ENCODE measurements around the gene ACOXL. TPM values are rescaled to one million over a fixed set of nuclear protein-coding genes. Genes with fewer than 3 reads are reported as not detected.
A peak's percentile ranks its signal among the peaks of the same experiment; 100 is the strongest.

ACOXL gene
- total RNA-seq, 1 donor from 2014 or later: not detected

GRCh38 chr2:111031546-111032478 is 299.4 kb downstream of the ACOXL start:
- Histone ChIP-seq H3K4me1 (ENCODE audit: control insufficient read depth in 3 of 3, insufficient read depth in 3 of 3, low read length in 3 of 3) (peaks cover 0 to 13% (median 3%) of the 10 kb centered on the region in 3 donors), H3K9me3 (ENCODE audit: control insufficient read depth in 3 of 3, low read length in 3 of 3) (no peaks in the 10 kb centered on the region), H3K27me3 (ENCODE audit: control insufficient read depth in 3 of 3, insufficient read depth in 3 of 3, low read length in 3 of 3) (peaks cover 0 to 4% (median 0%) of the 10 kb centered on the region in 3 donors), H3K9ac (ENCODE audit: low read depth in 1 of 3, low read length in 3 of 3) (peak overlapping the region in 1 of 3 donors; percentile 23), H3K27ac (ENCODE audit: low read depth, low read length) (no peak overlapping the region), H3K4me3 (ENCODE audit: low read length in 3 of 3) (no peak overlapping the region), H3K36me3 (ENCODE audit: control insufficient read depth in 3 of 3, insufficient read depth in 3 of 3, low read length in 3 of 3) (no peaks in the 10 kb centered on the region)

- Histone ChIP-seq H3K9me3 (ENCODE audit: control insufficient read depth in 3 of 3, low read length in 3 of 3) (no peaks in the 10 kb centered on the region), H3K4me1 (ENCODE audit: control insufficient read depth in 3 of 3, insufficient read depth in 3 of 3, low read length in 3 of 3) (peaks cover 0 to 13% (median 3%) of the 10 kb centered on the region in 3 donors), H3K9ac (ENCODE audit: low read depth in 1 of 3, low read length in 3 of 3) (no peak overlapping the region), H3K4me3 (ENCODE audit: low read length in 3 of 3) (no peak overlapping the region), H3K27me3 (ENCODE audit: control insufficient read depth in 3 of 3, insufficient read depth in 3 of 3, low read length in 3 of 3) (peaks cover 0 to 4% (median 0%) of the 10 kb centered on the region in 3 donors), H3K36me3 (ENCODE audit: control insufficient read depth in 3 of 3, insufficient read depth in 3 of 3, low read length in 3 of 3) (no peaks in the 10 kb centered on the region), H3K27ac (ENCODE audit: low read depth, low read length) (no peak overlapping the region)
These were observed 300.5 kb downstream of the ACOXL start for GRCh38 chr2:111032721-111033429.

- no peaks in the 10 kb centered on the region for H3K9me3 ChIP-seq (ENCODE audit: control insufficient read depth in 3 of 3, low read length in 3 of 3)
- no peak overlapping the region for H3K27ac ChIP-seq (ENCODE audit: low read depth, low read length)
- no peak overlapping the region for H3K9ac ChIP-seq (ENCODE audit: low read depth in 1 of 3, low read length in 3 of 3)
- H3K27me3 ChIP-seq (ENCODE audit: control insufficient read depth in 3 of 3, insufficient read depth in 3 of 3, low read length in 3 of 3): peaks cover 0 to 4% (median 0%) of the 10 kb centered on the region in 3 donors
- peaks cover 0 to 13% (median 3%) of the 10 kb centered on the region in 3 donors for H3K4me1 ChIP-seq (ENCODE audit: control insufficient read depth in 3 of 3, insufficient read depth in 3 of 3, low read length in 3 of 3)
- no peak overlapping the region for H3K4me3 ChIP-seq (ENCODE audit: low read length in 3 of 3)
- H3K36me3 ChIP-seq (ENCODE audit: control insufficient read depth in 3 of 3, insufficient read depth in 3 of 3, low read length in 3 of 3): no peaks in the 10 kb centered on the region
These were observed 301.8 kb downstream of the ACOXL start for GRCh38 chr2:111034146-111034545.

- Histone ChIP-seq H3K27me3 (ENCODE audit: control insufficient read depth in 3 of 3, insufficient read depth in 3 of 3, low read length in 3 of 3) (peaks cover 0 to 4% (median 0%) of the 10 kb centered on the region in 3 donors), H3K4me1 (ENCODE audit: control insufficient read depth in 3 of 3, insufficient read depth in 3 of 3, low read length in 3 of 3) (peaks cover 0 to 11% (median 3%) of the 10 kb centered on the region in 3 donors), H3K9me3 (ENCODE audit: control insufficient read depth in 3 of 3, low read length in 3 of 3) (no peaks in the 10 kb centered on the region), H3K4me3 (ENCODE audit: low read length in 3 of 3) (no peak overlapping the region), H3K27ac (ENCODE audit: low read depth, low read length) (no peak overlapping the region), H3K36me3 (ENCODE audit: control insufficient read depth in 3 of 3, insufficient read depth in 3 of 3, low read length in 3 of 3) (no peaks in the 10 kb centered on the region), H3K9ac (ENCODE audit: low read depth in 1 of 3, low read length in 3 of 3) (no peak overlapping the region)
These were observed 302.2 kb downstream of the ACOXL start for GRCh38 chr2:111034606-111035005.

DNA sequence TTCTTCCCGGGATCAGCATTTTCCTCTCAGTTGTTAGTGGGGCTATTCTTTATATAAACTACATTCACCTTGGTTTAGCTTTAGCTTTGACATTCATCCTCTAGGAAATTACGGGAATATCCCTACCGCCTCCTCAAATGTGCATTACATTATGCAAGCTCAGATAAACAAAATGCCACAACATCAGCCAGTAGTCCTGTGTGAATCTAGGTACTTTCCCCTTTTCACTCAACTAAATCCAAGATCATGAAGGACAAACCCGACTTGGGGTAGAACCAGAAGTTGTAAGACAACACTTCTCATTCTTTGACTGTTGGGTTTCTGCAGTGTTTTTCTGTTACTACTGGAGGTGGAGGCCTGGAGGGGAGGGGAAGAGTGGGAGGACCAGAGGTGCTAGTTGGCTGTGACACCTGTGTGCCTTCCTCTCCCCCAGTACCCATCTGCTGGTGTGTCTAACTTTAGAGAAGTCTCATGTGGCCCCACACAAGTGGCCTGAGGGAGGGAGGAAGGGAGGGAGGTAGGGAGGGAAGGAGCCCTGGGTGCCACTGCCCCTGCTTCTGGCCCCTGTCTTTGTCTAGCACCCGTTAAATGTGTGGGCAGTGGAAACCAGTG is 303.6 kb downstream of the ACOXL start:
- Histone ChIP-seq H3K9ac (ENCODE audit: low read depth in 1 of 3, low read length in 3 of 3) (no peak overlapping the region), H3K27ac (ENCODE audit: low read depth, low read length) (no peak overlapping the region), H3K4me1 (ENCODE audit: control insufficient read depth in 3 of 3, insufficient read depth in 3 of 3, low read length in 3 of 3) (peaks cover 0 to 8% (median 3%) of the 10 kb centered on the region in 3 donors)

DNA sequence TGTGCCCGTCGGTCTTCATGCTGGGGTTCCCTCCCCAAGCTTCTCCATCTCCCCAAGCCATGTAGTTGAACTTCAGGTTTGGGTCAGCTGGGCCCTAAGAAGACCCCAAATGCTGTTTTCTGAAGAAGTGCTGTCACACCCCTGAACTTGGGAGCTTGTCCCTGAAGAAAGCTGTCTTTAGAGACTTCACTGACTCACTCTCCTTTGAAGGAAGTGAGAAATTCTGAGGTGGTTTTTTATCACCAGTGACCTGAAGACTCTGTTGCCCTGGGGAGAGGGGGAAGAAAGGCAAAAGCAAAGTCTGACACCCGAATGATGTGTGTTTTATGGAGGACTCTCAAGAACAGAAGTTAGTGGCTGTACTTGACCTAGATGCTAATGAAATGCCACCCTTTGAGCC is 304.8 kb downstream of the ACOXL start:
- no peaks in the 10 kb centered on the region for H3K36me3 ChIP-seq (ENCODE audit: control insufficient read depth in 3 of 3, insufficient read depth in 3 of 3, low read length in 3 of 3)
- no peak overlapping the region for H3K9ac ChIP-seq (ENCODE audit: low read depth in 1 of 3, low read length in 3 of 3)
- no peak overlapping the region for H3K4me3 ChIP-seq (ENCODE audit: low read length in 3 of 3)
- H3K4me1 ChIP-seq (ENCODE audit: control insufficient read depth in 3 of 3, insufficient read depth in 3 of 3, low read length in 3 of 3): peaks cover 0 to under 1% (median 0%) of the 10 kb centered on the region in 3 donors
- no peaks in the 10 kb centered on the region for H3K9me3 ChIP-seq (ENCODE audit: control insufficient read depth in 3 of 3, low read length in 3 of 3)
- no peak overlapping the region for H3K27ac ChIP-seq (ENCODE audit: low read depth, low read length)
- peaks cover 0 to 11% (median 0%) of the 10 kb centered on the region in 3 donors for H3K27me3 ChIP-seq (ENCODE audit: control insufficient read depth in 3 of 3, insufficient read depth in 3 of 3, low read length in 3 of 3)

More for the DNA sequence above, 303.6 kb downstream of the ACOXL start:
- Histone ChIP-seq H3K27me3 (ENCODE audit: control insufficient read depth in 3 of 3, insufficient read depth in 3 of 3, low read length in 3 of 3) (peaks cover 0 to 4% (median 0%) of the 10 kb centered on the region in 3 donors), H3K9me3 (ENCODE audit: control insufficient read depth in 3 of 3, low read length in 3 of 3) (no peaks in the 10 kb centered on the region), H3K36me3 (ENCODE audit: control insufficient read depth in 3 of 3, insufficient read depth in 3 of 3, low read length in 3 of 3) (no peaks in the 10 kb centered on the region), H3K4me3 (ENCODE audit: low read length in 3 of 3) (no peak overlapping the region)

DNA sequence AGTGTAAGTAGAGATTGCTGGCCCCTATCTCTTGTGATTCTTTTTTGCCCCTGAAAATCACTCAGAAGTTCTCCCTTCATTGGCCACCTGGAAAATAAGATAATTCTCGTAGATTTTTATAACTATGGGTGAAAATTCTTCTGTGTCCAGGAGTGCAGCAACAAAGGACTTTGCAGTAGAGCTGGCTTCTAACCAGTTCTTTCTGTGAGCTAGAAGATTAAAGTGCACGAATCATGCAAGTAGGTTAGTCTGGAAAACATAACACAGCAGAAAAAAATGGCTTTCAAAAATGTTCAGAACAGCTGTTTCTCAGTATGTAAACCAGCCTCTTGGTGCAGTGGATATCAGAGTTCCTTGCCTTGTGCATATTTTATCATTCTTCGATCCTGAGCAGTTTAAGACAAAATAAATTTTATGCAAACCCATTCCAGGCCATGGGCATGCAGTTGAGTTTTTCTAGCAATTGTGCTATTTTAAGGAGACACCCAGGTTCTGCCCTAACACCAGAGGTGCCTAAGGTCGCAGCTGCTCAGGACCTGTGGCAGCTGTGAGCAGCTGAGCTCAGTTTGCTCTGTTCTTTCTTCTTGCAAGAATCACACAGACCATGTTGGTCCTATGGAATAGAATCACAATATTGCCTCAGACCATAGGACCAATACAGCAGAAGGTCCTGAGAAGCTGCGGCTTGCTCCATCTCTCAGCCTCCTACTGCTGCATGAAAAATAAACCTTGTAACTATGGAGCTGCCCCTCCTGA is 307.4 kb downstream of the ACOXL start:
- Histone ChIP-seq H3K27ac (ENCODE audit: low read depth, low read length) (no peak overlapping the region), H3K4me1 (ENCODE audit: control insufficient read depth in 3 of 3, insufficient read depth in 3 of 3, low read length in 3 of 3) (no peaks in the 10 kb centered on the region), H3K4me3 (ENCODE audit: low read length in 3 of 3) (no peak overlapping the region)

DNA sequence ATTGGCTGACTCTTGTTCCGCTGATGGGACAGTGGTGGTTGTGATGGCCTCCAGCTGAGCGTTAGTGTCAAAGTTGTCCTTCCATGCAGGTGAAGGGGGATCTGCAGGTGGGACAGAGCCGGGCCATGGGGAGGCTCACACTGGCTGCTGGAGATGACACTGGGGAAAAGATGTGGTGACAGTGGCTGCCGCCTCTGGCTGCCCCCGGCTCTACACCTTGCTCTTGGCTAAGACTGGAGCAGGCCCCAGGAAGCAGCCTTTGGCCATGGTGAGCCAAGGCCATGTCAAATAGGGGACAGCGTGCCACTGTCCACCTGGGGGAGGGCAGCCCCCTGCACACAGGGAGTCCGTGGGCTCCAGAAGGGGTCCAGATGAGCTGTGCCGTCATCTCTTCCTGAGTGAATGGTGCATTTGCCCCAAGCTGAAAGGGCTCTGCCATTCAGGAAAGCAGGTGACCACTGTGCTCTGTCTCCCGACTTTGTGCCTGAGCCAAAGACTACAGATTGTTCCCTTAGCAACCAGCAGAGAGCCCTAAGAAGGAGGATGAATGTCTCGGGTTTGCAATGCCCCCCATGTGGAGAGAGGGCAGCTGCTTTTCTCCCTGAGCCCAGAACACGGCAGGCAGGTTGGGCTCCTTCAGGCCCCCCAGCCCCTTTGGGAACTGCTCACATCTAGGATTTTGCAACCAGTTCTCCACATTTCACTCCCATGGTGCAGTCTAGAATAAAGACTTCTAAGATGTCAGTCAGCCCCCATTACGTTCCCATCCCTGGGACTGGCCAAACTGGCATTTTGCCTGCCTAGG is 309.2 kb downstream of the ACOXL start:
- Histone ChIP-seq H3K9me3 (ENCODE audit: control insufficient read depth in 3 of 3, low read length in 3 of 3) (no peaks in the 10 kb centered on the region), H3K4me1 (ENCODE audit: control insufficient read depth in 3 of 3, insufficient read depth in 3 of 3, low read length in 3 of 3) (no peaks in the 10 kb centered on the region), H3K9ac (ENCODE audit: low read depth in 1 of 3, low read length in 3 of 3) (no peak overlapping the region), H3K36me3 (ENCODE audit: control insufficient read depth in 3 of 3, insufficient read depth in 3 of 3, low read length in 3 of 3) (no peaks in the 10 kb centered on the region), H3K4me3 (ENCODE audit: low read length in 3 of 3) (no peak overlapping the region), H3K27ac (ENCODE audit: low read depth, low read length) (no peak overlapping the region), H3K27me3 (ENCODE audit: control insufficient read depth in 3 of 3, insufficient read depth in 3 of 3, low read length in 3 of 3) (peaks cover 0 to 8% (median 0%) of the 10 kb centered on the region in 3 donors)

More for the DNA sequence above, 307.4 kb downstream of the ACOXL start:
- no peaks in the 10 kb centered on the region for H3K9me3 ChIP-seq (ENCODE audit: control insufficient read depth in 3 of 3, low read length in 3 of 3)
- H3K9ac ChIP-seq (ENCODE audit: low read depth in 1 of 3, low read length in 3 of 3): no peak overlapping the region
- no peaks in the 10 kb centered on the region for H3K36me3 ChIP-seq (ENCODE audit: control insufficient read depth in 3 of 3, insufficient read depth in 3 of 3, low read length in 3 of 3)
- peaks cover 0 to 8% (median 0%) of the 10 kb centered on the region in 3 donors for H3K27me3 ChIP-seq (ENCODE audit: control insufficient read depth in 3 of 3, insufficient read depth in 3 of 3, low read length in 3 of 3)

GRCh38 chr2:111042261-111042660 is 309.9 kb downstream of the ACOXL start:
- Histone ChIP-seq H3K4me1 (ENCODE audit: control insufficient read depth in 3 of 3, insufficient read depth in 3 of 3, low read length in 3 of 3) (no peaks in the 10 kb centered on the region), H3K27ac (ENCODE audit: low read depth, low read length) (no peak overlapping the region), H3K36me3 (ENCODE audit: control insufficient read depth in 3 of 3, insufficient read depth in 3 of 3, low read length in 3 of 3) (no peaks in the 10 kb centered on the region), H3K27me3 (ENCODE audit: control insufficient read depth in 3 of 3, insufficient read depth in 3 of 3, low read length in 3 of 3) (peaks cover 0 to 8% (median 0%) of the 10 kb centered on the region in 3 donors), H3K9ac (ENCODE audit: low read depth in 1 of 3, low read length in 3 of 3) (no peak overlapping the region), H3K4me3 (ENCODE audit: low read length in 3 of 3) (no peak overlapping the region), H3K9me3 (ENCODE audit: control insufficient read depth in 3 of 3, low read length in 3 of 3) (no peaks in the 10 kb centered on the region)
